DMS53 treated with DMSO at 0.1 percent for 48 hours (cell line): ENCODE results near the gene ARHGEF10L.

Experiments
- DNase-seq: peaks from one replicate; lab custom pipeline; 2025; ENCODE audit not compliant: unreplicated experiment; lab: John Stamatoyannopoulos, UW

Gene ARHGEF10L

GRCh38 chr1:17631410-17631809 lies 91.9 kb downstream of the ARHGEF10L start:
- no peak for DNase-seq

GRCh38 chr1:17632106-17632505 lies 92.6 kb downstream of the ARHGEF10L start:
- DNase-seq, result no peak

GRCh38 chr1:17632541-17633184 lies 93.2 kb downstream of the ARHGEF10L start:
- no peak for DNase-seq

- DNase-seq, result no peak
These were observed 94.2 kb downstream of the ARHGEF10L start for GRCh38 chr1:17633654-17634053.

GRCh38 chr1:17635276-17635675 lies 95.8 kb downstream of the ARHGEF10L start:
- DNase-seq, result no peak

- DNase-seq, result no peak
These were observed 96.3 kb downstream of the ARHGEF10L start for GRCh38 chr1:17635811-17636210.

GRCh38 chr1:17636612-17637011 lies 97.1 kb downstream of the ARHGEF10L start:
- DNase-seq, result no peak

GRCh38 chr1:17637055-17637454 lies 97.6 kb downstream of the ARHGEF10L start:
- no peak for DNase-seq

GRCh38 chr1:17639703-17640340 lies 100.3 kb downstream of the ARHGEF10L start:
- DNase-seq, result no peak

GRCh38 chr1:17640393-17640792 lies 100.9 kb downstream of the ARHGEF10L start:
- DNase-seq, result no peak

GRCh38 chr1:17640975-17641374 lies 101.5 kb downstream of the ARHGEF10L start:
- no peak for DNase-seq

- DNase-seq, result no peak
These were observed 102.7 kb downstream of the ARHGEF10L start for GRCh38 chr1:17642169-17642568.

GRCh38 chr1:17642943-17643342 lies 103.4 kb downstream of the ARHGEF10L start:
- no peak for DNase-seq

- no peak for DNase-seq
These were observed 104.6 kb downstream of the ARHGEF10L start for GRCh38 chr1:17643861-17644703.

- DNase-seq, result no peak
These were observed 105.8 kb downstream of the ARHGEF10L start for GRCh38 chr1:17645068-17645911.

GRCh38 chr1:17646444-17647280 lies 107.2 kb downstream of the ARHGEF10L start:
- no peak for DNase-seq

- no peak for DNase-seq
These were observed 109.1 kb downstream of the ARHGEF10L start for GRCh38 chr1:17648457-17649145.

GRCh38 chr1:17649371-17650106 lies 110.0 kb downstream of the ARHGEF10L start:
- DNase-seq, result no peak

GRCh38 chr1:17653276-17653675 lies 113.8 kb downstream of the ARHGEF10L start:
- DNase-seq, result no peak
